ENCODE results near the gene LSM4. TPM values are rescaled to one million over a fixed set of nuclear protein-coding genes. Genes with fewer than 3 reads are reported as not detected.

The LSM4 gene
- polyA plus RNA-seq, 1 experiment = 69.3 TPM

GRCh38 chr19:18320865-18321733 lies 1.8 kb downstream of the LSM4 start:
- H3K27me3 ChIP-seq (ENCODE audit: control insufficient read depth, insufficient read depth, low read length) = no peaks in the 10 kb centered on the region
- no peak overlapping the region for H3K4me3 ChIP-seq (ENCODE audit: low read depth, low read length)
- POLR2A ChIA-PET = interaction anchor here (1.1 to 3.3 kb wide), 5 partner anchors 10 to 41 kb away, joined by 3 to 92 read pairs (median 14); partner anchors contain the start of gene JUND
- DNase-seq (ENCODE audit: low read depth, low spot score) = no peak
- H3K27ac ChIP-seq (ENCODE audit: low read depth, low read length) = no peak overlapping the region
- H3K9me3 ChIP-seq (ENCODE audit: control insufficient read depth, insufficient read depth, low read length) = no peaks in the 10 kb centered on the region
- TF ChIP-seq CTCF (IDR thresholded peaks at IDR 0.05; ENCODE audit: low read depth, low read length) = no peak
- CTCF ChIA-PET = interaction anchor here (1.4 to 3.7 kb wide), 4 partner anchors 12 to 208 kb away, joined by 3 to 58 read pairs (median 5); partner anchors contain the start of gene JUND

GRCh38 chr19:18319591-18320135 lies 3.2 kb downstream of the LSM4 start:
- ChIA-PET CTCF (interaction anchor here (0.8 to 3.7 kb wide), 3 partner anchors 10 to 40 kb away, joined by 3 to 58 read pairs (median 5); partner anchors contain the start of gene JUND), POLR2A (no interaction called here)
- no peaks in the 10 kb centered on the region for H3K27me3 ChIP-seq (ENCODE audit: control insufficient read depth, insufficient read depth, low read length)
- no peak for DNase-seq (ENCODE audit: low read depth, low spot score)
- no peaks in the 10 kb centered on the region for H3K9me3 ChIP-seq (ENCODE audit: control insufficient read depth, insufficient read depth, low read length)
- H3K27ac ChIP-seq (ENCODE audit: low read depth, low read length) = no peak overlapping the region
- TF ChIP-seq CTCF (IDR thresholded peaks at IDR 0.05; ENCODE audit: low read depth, low read length) = no peak
- H3K4me3 ChIP-seq (ENCODE audit: low read depth, low read length) = no peak overlapping the region

GRCh38 chr19:18317961-18318800 lies 4.7 kb downstream of the LSM4 start:
- H3K27ac ChIP-seq (ENCODE audit: low read depth, low read length) = no peak overlapping the region
- H3K9me3 ChIP-seq (ENCODE audit: control insufficient read depth, insufficient read depth, low read length) = no peaks in the 10 kb centered on the region
- ChIA-PET POLR2A (no interaction called here), CTCF (interaction anchor here (0.9 to 2.6 kb wide), 2 partner anchors 10 to 39 kb away, joined by 3 to 23 read pairs; no protein-coding TSS in a partner anchor)
- no peak for TF ChIP-seq CTCF (IDR thresholded peaks at IDR 0.05; ENCODE audit: low read depth, low read length)
- no peaks in the 10 kb centered on the region for H3K27me3 ChIP-seq (ENCODE audit: control insufficient read depth, insufficient read depth, low read length)
- H3K4me3 ChIP-seq (ENCODE audit: low read depth, low read length) = no peak overlapping the region
- no peak for DNase-seq (ENCODE audit: low read depth, low spot score)

GRCh38 chr19:18313398-18313797 lies 9.5 kb downstream of the LSM4 start:
- TF ChIP-seq CTCF (IDR thresholded peaks at IDR 0.05; ENCODE audit: low read depth, low read length) = no peak
- no peaks in the 10 kb centered on the region for H3K27me3 ChIP-seq (ENCODE audit: control insufficient read depth, insufficient read depth, low read length)
- no peak for DNase-seq (ENCODE audit: low read depth, low spot score)
- ChIA-PET CTCF (interaction anchor here (2.3 kb wide), 1 partner anchor 15 kb away, joined by 7 read pairs; no protein-coding TSS in a partner anchor), POLR2A (interaction anchor here (1.1 kb wide), 1 partner anchor 21 kb away, joined by 3 read pairs; no protein-coding TSS in a partner anchor)
- H3K4me3 ChIP-seq (ENCODE audit: low read depth, low read length) = no peak overlapping the region
- H3K9me3 ChIP-seq (ENCODE audit: control insufficient read depth, insufficient read depth, low read length) = no peaks in the 10 kb centered on the region
- no peak overlapping the region for H3K27ac ChIP-seq (ENCODE audit: low read depth, low read length)

Measured in AG04450 (cell line).